ENCODE results near the gene CYP19A1.

GRCh38 chr15:51315726-51316125 is 22.7 kb downstream of the CYP19A1 start:
- TF ChIP-seq, protein P1, sequence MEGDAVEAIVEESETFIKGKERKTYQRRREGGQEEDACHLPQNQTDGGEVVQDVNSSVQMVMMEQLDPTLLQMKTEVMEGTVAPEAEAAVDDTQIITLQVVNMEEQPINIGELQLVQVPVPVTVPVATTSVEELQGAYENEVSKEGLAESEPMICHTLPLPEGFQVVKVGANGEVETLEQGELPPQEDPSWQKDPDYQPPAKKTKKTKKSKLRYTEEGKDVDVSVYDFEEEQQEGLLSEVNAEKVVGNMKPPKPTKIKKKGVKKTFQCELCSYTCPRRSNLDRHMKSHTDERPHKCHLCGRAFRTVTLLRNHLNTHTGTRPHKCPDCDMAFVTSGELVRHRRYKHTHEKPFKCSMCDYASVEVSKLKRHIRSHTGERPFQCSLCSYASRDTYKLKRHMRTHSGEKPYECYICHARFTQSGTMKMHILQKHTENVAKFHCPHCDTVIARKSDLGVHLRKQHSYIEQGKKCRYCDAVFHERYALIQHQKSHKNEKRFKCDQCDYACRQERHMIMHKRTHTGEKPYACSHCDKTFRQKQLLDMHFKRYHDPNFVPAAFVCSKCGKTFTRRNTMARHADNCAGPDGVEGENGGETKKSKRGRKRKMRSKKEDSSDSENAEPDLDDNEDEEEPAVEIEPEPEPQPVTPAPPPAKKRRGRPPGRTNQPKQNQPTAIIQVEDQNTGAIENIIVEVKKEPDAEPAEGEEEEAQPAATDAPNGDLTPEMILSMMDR (IDR thresholded peaks at IDR 0.05): no peak
- no peak for TF ChIP-seq POLR2A (IDR thresholded peaks at IDR 0.05)
